D721Med (cell line): ENCODE results near the gene TMCO6.
"Not testable (repeated sequence)": the region's sequence is repeated elsewhere in the genome, so short reads cannot be mapped to it uniquely, and the experiment has no call there.

ENCODE experiments used
- DNase-seq: peaks from one replicate; pipeline ENCODE4 v3.0.0; 2011; ENCODE audit warnings: low spot score; ENCODE audit not compliant: insufficient read length
- FAIRE-seq: peaks from 2 replicates; lab custom pipeline; 2011; peaks lifted over from hg19 to GRCh38; lab: Jason Lieb, UNC
- TF ChIP-seq, protein P1 (sequence below): IDR thresholded peaks from 2 replicates; pipeline ENCODE4 v1.5.1; 2012; ENCODE audit warnings: mild to moderate bottlenecking, control low read depth; ENCODE audit not compliant: insufficient read depth; ENCODE audit errors: missing control alignments

The TMCO6 gene

DNA sequence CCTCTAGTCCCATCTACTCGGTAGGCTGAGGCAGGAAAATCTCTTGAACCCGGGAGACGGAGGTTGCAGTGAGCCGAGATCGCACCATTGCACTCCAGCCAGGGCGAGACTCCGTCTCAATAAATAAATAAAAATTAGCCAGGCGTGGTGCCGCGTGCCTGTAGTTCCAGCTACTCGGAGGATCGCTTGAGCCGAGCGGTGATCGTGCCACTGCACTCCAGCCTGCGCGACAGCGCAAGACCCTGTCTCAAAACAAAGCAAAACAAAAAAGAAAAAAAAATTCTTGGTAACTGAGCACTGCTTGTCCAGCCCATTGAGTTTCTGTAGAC is 24.7 kb downstream of the TMCO6 start:
- DNase-seq = no peak
- TF ChIP-seq, protein P1, sequence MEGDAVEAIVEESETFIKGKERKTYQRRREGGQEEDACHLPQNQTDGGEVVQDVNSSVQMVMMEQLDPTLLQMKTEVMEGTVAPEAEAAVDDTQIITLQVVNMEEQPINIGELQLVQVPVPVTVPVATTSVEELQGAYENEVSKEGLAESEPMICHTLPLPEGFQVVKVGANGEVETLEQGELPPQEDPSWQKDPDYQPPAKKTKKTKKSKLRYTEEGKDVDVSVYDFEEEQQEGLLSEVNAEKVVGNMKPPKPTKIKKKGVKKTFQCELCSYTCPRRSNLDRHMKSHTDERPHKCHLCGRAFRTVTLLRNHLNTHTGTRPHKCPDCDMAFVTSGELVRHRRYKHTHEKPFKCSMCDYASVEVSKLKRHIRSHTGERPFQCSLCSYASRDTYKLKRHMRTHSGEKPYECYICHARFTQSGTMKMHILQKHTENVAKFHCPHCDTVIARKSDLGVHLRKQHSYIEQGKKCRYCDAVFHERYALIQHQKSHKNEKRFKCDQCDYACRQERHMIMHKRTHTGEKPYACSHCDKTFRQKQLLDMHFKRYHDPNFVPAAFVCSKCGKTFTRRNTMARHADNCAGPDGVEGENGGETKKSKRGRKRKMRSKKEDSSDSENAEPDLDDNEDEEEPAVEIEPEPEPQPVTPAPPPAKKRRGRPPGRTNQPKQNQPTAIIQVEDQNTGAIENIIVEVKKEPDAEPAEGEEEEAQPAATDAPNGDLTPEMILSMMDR = no peak
- no peak for FAIRE-seq

DNA sequence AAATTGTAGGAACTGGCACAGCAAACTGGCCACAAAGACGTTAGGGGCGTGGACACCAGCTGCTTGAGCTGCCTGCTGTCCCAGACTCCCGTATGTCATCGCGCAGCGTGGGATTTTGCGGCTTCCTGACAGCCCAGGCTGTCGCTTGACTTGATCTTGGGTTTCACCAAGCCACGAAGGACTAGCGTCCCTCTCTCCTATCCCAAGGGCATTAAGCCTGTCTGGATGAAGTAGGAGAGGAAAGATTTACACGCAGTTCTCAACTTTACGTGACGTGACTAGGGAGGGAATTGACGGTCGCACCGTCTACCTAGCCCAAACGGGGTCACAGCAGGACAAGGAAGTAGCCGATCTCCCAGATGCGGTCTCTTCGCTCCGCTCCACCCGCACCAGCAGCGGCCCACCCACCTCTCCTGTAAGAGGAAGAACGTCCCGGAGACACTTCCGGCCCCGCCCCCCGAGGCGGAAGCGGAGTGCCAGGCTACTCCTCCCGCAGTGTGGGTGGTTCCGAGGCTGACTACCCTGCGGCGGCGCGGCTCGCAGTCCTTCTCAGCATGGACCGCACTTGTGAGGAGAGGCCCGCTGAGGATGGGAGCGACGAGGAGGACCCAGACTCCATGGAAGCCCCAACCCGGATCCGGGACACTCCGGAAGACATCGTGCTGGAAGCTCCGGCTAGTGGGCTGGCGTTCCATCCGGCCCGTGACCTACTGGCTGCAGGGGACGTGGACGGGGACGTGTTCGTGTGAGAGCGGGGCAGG is 25.3 kb downstream of the TMCO6 start, which contains the start of gene WDR55:
TSS of gene WDR55 (plus strand) at position 546 of the 761 bp plus-strand sequence. CDS start at position 555, 9 bp downstream.
- DNase-seq (peak; percentile 90), FAIRE-seq (no peak)
- TF ChIP-seq, protein P1 = no peak

DNA sequence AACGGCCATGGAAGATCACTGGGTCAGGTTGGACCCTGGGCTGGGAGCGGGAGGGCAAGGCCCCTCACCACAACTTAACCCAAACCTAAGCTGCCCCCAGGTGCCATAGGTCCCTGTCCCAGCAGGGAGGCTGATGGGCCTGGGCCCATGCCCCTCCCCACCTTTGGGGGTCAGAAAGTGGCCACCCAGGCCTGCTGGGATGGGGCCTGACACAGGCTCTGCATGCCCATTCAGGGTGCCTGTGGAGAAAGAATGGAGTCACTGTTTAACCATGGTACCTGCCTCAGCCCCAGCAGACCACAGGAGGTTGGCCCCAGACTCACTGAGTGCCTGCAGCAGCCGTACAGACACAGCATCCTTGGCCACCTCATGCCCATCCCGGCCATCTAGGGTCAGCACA is 31.8 kb downstream of the TMCO6 start:
- not testable (repeated sequence) for FAIRE-seq

DNA sequence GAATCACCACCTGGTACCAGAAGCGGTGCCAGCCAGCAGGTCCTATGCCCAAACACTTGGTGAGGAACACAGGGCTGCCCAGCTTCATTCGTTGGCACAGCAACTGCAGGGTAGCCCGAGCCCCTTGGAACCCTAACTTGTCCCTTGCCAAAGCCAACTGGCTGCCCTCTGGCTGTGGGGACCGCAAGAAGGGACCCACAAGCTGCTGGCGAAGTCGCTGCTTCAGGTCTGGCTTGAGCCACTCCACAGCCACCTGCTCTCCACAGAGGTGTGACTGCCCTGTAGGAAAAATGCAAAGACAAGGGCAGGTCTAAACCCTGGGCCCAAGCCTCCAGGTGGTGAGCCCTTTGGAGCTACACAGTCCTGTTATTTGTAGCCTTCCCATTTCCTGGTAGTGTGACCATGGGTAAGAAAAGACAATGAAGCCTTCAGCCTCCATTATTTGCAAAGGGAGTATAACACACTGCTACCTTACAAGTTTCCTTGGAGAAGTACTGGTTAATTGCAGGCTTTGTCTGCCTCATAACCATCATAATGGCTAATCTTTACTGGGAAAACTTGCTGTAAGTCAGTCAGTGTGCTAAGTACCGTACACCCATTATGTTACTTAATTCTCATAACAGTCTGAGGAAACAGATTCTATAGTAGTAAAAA is 32.3 kb downstream of the TMCO6 start:
- FAIRE-seq (no peak), DNase-seq (no peak)
- TF ChIP-seq, protein P1 = no peak

More for the DNA sequence above, 31.8 kb downstream of the TMCO6 start:
- DNase-seq = not testable (repeated sequence)

DNA sequence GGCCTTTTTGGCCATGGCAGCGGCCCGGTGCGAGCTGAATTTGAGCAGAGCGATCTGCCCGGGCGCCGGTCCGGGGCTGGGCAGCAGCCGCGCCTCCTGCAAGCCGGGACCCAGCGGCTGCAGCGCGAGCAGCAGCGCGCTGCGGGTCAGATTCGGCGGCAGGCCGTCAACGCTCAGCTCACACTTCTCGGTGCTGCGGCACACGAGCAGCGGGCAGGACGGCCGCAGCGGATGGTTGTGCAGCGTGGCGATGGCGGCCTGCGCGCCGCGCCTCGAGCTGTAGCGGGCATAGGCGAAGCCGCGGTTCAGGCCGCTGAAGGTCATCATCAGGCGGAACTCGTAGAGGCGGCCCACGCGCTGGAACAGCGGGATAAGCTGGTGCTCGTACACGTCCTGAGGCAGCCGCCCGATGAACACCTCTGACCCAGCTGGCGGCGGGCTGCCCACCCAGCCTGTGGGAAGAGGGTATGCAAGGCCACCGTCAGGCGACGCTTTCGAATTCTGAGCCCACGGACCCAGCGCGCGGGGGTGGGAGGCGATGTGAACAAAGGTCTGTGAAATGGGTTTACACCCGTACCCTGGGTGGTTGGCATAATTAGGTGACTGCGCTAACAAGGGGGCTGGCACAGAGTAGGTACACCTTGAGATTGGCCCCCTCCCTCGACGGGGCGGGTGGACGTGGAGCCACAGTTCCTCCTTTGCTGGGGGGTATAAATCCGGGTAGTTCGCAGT is 33.4 kb downstream of the TMCO6 start:
- TF ChIP-seq, protein P1 = no peak
- no peak for FAIRE-seq

DNA sequence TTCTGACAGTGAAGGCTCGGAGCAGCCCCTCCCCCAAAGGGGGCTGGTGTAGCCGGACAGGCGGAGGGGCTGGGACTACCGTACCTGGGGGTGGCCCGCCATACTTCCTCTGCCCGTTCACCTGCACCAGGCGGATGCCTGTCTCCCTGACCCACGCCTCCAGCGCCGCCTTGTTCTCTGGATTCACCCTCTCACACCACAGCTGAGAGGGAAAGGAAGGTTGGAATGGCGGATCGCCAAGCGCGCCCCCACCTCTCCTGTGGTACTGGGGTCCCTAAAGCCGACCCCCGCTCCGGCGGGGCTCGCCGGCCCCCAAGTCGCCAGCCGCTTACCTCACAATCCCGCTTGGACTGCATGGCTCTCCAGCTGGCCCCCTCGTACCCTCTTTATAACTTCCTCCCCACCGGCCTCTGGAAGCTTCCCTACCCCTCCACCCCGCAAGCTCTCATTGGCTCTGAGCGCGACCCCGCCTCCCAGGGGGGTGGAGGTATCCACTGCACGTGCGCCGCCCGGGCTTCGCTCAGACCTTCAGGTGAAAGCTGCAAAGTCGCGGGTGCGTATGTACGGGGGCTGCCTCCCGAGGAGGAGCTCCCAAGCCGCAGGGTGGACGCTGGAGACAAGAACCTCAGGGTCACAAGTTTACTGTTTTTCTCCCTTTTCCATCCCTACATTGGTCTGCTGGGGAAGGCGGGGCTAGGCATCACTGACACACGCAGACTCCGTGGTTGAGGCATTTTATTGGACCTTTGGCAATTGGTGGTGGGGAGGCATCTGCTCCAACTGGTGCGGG is 34.1 kb downstream of the TMCO6 start, which contains the start of gene DND1:
TSS of gene DND1 (minus strand) at position 390 of the 790 bp plus-strand sequence. CDS start at position 356, 34 bp downstream.
- no peak for FAIRE-seq
- no peak for DNase-seq
- TF ChIP-seq, protein P1 = no peak

More for the DNA sequence above, 33.4 kb downstream of the TMCO6 start:
- DNase-seq = no peak

DNA sequence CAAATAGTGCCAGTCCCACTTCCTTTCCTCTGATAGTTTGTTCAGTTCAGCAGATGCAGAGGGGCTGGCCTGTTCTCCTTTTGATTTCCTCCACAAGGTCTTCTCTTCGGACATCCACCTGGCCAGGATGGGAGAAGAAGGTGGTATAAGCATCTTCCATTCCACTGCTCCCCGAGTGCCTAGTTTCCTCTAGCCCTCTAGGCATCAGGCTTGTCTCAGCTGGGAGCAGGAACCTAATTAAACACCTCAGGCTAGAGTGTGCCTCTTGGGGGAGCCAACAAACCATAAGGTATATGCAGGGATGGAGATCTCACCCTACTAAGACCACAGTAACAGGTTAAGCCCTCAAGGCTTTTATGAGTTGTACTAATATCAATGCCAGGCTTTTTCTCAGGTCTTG is 35.0 kb downstream of the TMCO6 start:
- DNase-seq = no peak
- FAIRE-seq = no peak

More for the DNA sequence above, 35.0 kb downstream of the TMCO6 start:
- TF ChIP-seq, protein P1 = no peak
